HG02970 (cell line): ENCODE data around the gene CSNK1A1.

Experiments used
- ATAC-seq: cut with Tn5 transposase; IDR thresholded peaks from one replicate; pipeline ENCODE4 v1.9.1; 2021; ENCODE audit warnings: mild to moderate bottlenecking, moderate library complexity, moderate number of reproducible peaks; ENCODE audit not compliant: unreplicated experiment, low FRiP score

CSNK1A1 gene

GRCh38 chr5:149575131-149575530 is 23.9 kb upstream of the CSNK1A1 start:
- no peak for ATAC-seq

- no peak for ATAC-seq
These were observed 21.5 kb upstream of the CSNK1A1 start for GRCh38 chr5:149572576-149573231.

- ATAC-seq, result no peak
These were observed 20.9 kb upstream of the CSNK1A1 start for GRCh38 chr5:149572170-149572569.

GRCh38 chr5:149567226-149567625 is 16.0 kb upstream of the CSNK1A1 start:
- no peak for ATAC-seq

GRCh38 chr5:149564542-149565140 is 13.4 kb upstream of the CSNK1A1 start:
- ATAC-seq, result peak; percentile 68

- ATAC-seq, result no peak
These were observed 12.2 kb upstream of the CSNK1A1 start for GRCh38 chr5:149563466-149563865.

GRCh38 chr5:149561848-149562247 is 10.6 kb upstream of the CSNK1A1 start:
- ATAC-seq, result no peak

GRCh38 chr5:149559706-149560105 is 8.5 kb upstream of the CSNK1A1 start:
- ATAC-seq, result no peak

GRCh38 chr5:149552553-149553160 is 1.4 kb upstream of the CSNK1A1 start:
- ATAC-seq, result no peak

- ATAC-seq, result no peak
These were observed 827 bp upstream of the CSNK1A1 start for GRCh38 chr5:149552038-149552494.

GRCh38 chr5:149550594-149551226 is 529 bp downstream of the CSNK1A1 start:
- no peak for ATAC-seq

GRCh38 chr5:149550268-149550583 is 1.0 kb downstream of the CSNK1A1 start:
- ATAC-seq, result no peak

GRCh38 chr5:149549461-149550267 is 1.6 kb downstream of the CSNK1A1 start:
- ATAC-seq, result no peak

- no peak for ATAC-seq
These were observed 4.3 kb downstream of the CSNK1A1 start for GRCh38 chr5:149546974-149547373.

GRCh38 chr5:149545327-149545726 is 5.9 kb downstream of the CSNK1A1 start:
- no peak for ATAC-seq

- ATAC-seq, result no peak
These were observed 7.2 kb downstream of the CSNK1A1 start for GRCh38 chr5:149544028-149544420.

GRCh38 chr5:149543361-149544027 is 7.7 kb downstream of the CSNK1A1 start:
- no peak for ATAC-seq

GRCh38 chr5:149541893-149542292 is 9.3 kb downstream of the CSNK1A1 start:
- no peak for ATAC-seq

GRCh38 chr5:149540089-149540488 is 11.2 kb downstream of the CSNK1A1 start:
- no peak for ATAC-seq

GRCh38 chr5:149537374-149537975 is 13.8 kb downstream of the CSNK1A1 start:
- no peak for ATAC-seq
